Activated CD4-positive, alpha-beta memory T cell treated with anti-CD3 and anti-CD28 coated beads for 36 hours (primary cell): Measurements from ENCODE around the gene AGT. TPM values are rescaled to one million over a fixed set of nuclear protein-coding genes. Genes with fewer than 3 reads are reported as not detected.

Source experiments
- CTCF ChIA-PET: fragments of 350-600 bp; sonication (Branson Sonifier 250); formaldehyde crosslinking; loops from one replicate; lab custom pipeline; 2021; ENCODE audit warnings: antibody characterized with exemption, inconsistent platforms; lab: Charles Lee
- POLR2A ChIA-PET: fragments of 350-600 bp; sonication (Branson Sonifier 250); formaldehyde crosslinking; loops from one replicate; lab custom pipeline; 2021; ENCODE audit warnings: antibody characterized with exemption; lab: Charles Lee
- DNase-seq: peaks from one replicate; pipeline ENCODE4 v3.0.0-alpha.2; 2020
- H3K27ac Mint-ChIP-seq: one replicate; pipeline ENCODE4 v1.8.0; 2021; ENCODE audit warnings: mixed read lengths
- H3K27me3 Mint-ChIP-seq: one replicate; pipeline ENCODE4 v1.8.0; 2021; ENCODE audit warnings: mixed read lengths
- H3K36me3 Mint-ChIP-seq: one replicate; pipeline ENCODE4 v1.8.0; 2021; ENCODE audit warnings: mixed read lengths
- H3K4me1 Mint-ChIP-seq: one replicate; pipeline ENCODE4 v1.8.0; 2021; ENCODE audit warnings: low read depth, mixed read lengths
- H3K4me3 Mint-ChIP-seq: one replicate; pipeline ENCODE4 v1.8.0; 2021; ENCODE audit warnings: mild to moderate bottlenecking, mixed read lengths
- H3K9me3 Mint-ChIP-seq: one replicate; pipeline ENCODE4 v1.8.0; 2021; ENCODE audit warnings: mixed read lengths
- intact Hi-C: fragments of 100-400 bp; cut with micrococcal nuclease; formaldehyde crosslinking; loops from one replicate; pipeline ENCODE4 v1.15.1; 2023
- total RNA-seq, 2 experiments: library from RNA; stranded (reverse); gene quantifications; one replicate each; pipeline ENCODE4 v1.2.3, GENCODE V29; 2021

The AGT gene
- total RNA-seq, 2 experiments from 2014 or later: not detected

GRCh38 chr1:230693221-230693620, 20.7 kb downstream of the AGT start:
- Mint-ChIP-seq H3K4me1 (no peaks in the 10 kb centered on the region), H3K27ac (no peak overlapping the region), H3K9me3 (no peaks in the 10 kb centered on the region), H3K27me3 (no peaks in the 10 kb centered on the region), H3K4me3 (no peak overlapping the region), H3K36me3 (peaks cover 25% of the 10 kb centered on the region)
- no peak for DNase-seq
- CTCF ChIA-PET: no interaction called here
- intact Hi-C loops: no loop called here
- POLR2A ChIA-PET: no interaction called here

DNA sequence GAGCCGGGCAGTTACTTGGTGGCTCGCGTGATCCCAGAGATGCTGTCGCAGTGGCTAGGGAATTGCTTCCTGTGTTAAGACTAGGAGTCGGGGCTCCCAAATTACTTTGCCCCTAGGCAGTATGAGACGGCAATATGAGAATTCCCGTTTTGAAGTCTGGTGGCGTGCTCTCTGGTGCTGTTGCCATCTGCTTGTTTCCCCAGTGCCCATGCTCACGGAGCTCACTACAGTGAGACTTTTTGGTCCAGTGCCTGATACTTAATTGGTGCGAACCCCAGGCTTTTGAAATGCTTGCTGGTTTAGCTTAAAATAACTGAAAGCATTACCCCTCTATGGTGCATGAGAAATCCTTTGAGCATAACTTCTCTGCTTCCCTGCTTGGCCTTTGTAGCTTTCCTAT, 22.3 kb downstream of the AGT start:
- Mint-ChIP-seq H3K27ac (no peak overlapping the region), H3K36me3 (peaks cover 34% of the 10 kb centered on the region), H3K4me1 (no peaks in the 10 kb centered on the region), H3K27me3 (no peaks in the 10 kb centered on the region), H3K9me3 (no peaks in the 10 kb centered on the region), H3K4me3 (no peak overlapping the region)
- intact Hi-C loops: no loop called here
- ChIA-PET POLR2A (no interaction called here), CTCF (no interaction called here)
- DNase-seq: no peak

- no peak for DNase-seq
- Mint-ChIP-seq H3K4me3 (no peak overlapping the region), H3K36me3 (peaks cover 43% of the 10 kb centered on the region), H3K9me3 (no peaks in the 10 kb centered on the region), H3K27me3 (no peaks in the 10 kb centered on the region), H3K27ac (no peak overlapping the region), H3K4me1 (no peaks in the 10 kb centered on the region)
- CTCF ChIA-PET: no interaction called here
- intact Hi-C loops: no loop called here
- POLR2A ChIA-PET: no interaction called here
Observed at GRCh38 chr1:230690101-230690500, 23.8 kb downstream of the AGT start.

DNA sequence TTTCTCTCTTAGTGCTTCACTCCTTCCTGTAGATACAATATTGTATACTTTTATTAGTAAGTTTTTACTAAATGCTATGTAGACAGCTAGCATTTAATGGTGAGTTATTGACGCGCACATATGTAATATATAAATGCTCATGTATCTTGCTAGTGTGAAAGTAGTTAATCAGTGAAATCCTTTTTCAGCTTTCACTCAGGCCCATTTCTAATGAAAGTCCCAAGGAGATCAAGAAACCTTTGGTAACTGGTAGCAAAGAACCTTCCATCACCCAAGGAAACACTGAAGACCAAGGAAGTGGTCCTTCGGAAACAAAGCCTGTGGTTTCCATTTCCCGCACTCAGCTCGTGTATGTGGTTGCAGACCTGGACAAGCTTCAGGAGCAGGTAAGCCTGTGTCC, 27.2 kb downstream of the AGT start:
- H3K27ac Mint-ChIP-seq: no peak overlapping the region
- no peaks in the 10 kb centered on the region for H3K9me3 Mint-ChIP-seq
- ChIA-PET POLR2A (no interaction called here), CTCF (interaction anchor here (1.5 kb wide), 1 partner anchor 45 kb away, joined by 3 read pairs; no protein-coding TSS in a partner anchor)
- no peaks in the 10 kb centered on the region for H3K4me1 Mint-ChIP-seq
- H3K4me3 Mint-ChIP-seq: no peak overlapping the region
- intact Hi-C loops: no loop called here
- H3K27me3 Mint-ChIP-seq: no peaks in the 10 kb centered on the region
- peaks cover 42% of the 10 kb centered on the region for H3K36me3 Mint-ChIP-seq
- no peak for DNase-seq

DNA sequence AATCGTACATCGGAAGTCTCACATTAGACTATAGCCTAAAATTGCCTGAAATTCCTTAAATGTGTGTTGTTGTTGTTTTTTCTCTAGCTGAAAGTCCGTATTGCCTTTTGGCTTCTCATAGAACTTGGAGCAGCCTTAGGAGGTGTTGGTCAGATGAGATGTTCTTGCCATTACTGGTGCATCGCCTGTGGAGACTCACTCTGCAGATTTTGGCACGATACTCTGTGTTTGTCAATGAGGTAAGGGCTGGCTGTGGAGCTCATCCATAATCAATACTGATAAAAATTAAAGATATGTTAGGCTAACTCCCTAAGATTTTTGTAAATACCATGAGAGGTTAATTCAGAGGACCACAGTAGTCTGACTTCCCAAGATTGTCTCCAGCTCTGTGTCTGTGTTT, 28.9 kb downstream of the AGT start:
- Mint-ChIP-seq H3K27me3 (no peaks in the 10 kb centered on the region), H3K9me3 (no peaks in the 10 kb centered on the region), H3K27ac (no peak overlapping the region), H3K36me3 (peaks cover 41% of the 10 kb centered on the region), H3K4me1 (peaks cover 2% of the 10 kb centered on the region), H3K4me3 (no peak overlapping the region)
- POLR2A ChIA-PET: no interaction called here
- no peak for DNase-seq
- intact Hi-C loops: no loop called here
- CTCF ChIA-PET: no interaction called here

DNA sequence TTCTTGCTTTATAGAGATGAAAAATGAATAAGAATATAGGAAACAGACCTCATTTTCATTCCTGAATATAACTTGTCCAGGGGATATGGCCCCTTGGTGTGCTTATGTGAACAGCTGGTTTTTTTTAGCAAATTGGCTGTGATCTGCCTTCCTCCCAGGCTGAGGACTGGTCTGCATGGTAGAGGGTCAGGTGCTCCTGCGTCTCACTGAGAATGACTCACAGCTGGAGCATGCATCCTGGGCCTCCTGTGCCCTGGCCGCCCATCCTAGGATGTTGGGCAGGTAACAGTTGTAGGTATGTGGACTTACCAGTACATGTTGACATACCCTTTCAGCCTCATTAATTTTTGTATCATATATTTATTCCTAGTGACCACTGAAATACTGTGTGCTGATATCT, 29.8 kb downstream of the AGT start:
- peaks cover 42% of the 10 kb centered on the region for H3K36me3 Mint-ChIP-seq
- intact Hi-C loops: no loop called here
- H3K9me3 Mint-ChIP-seq: no peaks in the 10 kb centered on the region

DNA sequence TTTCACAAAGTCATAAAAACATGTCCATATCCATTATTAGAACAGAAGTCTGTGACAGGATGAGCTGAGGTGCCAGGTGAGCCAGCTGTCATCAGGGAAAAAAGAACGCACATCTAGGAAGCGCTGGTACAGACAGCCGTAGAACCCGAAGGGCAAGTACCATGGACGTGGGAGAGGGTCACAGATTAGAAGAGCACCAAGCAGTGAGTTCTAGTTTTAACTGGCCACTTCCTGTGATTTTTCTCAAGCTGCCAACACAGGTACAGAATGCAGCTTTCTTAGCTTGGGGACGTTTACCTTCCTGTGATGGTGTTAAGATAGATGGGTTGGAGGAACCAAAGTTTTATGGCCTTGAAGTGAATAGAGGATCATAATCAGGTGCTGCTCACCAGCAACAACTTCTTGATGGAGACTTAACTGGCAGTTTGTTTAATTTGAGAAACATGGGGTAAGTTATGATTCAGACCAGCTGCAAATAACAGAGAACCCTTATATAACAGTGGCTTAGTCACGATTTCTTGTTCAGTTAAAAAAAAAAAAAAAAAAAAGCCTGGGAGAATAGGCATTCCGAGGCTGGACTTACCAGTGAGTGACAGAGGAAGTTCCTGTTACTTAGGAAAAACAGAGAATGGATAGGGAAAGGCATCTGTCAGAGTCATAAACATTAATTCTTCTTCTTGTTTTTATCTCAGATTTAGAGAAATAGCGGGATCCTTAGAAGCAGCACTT, 30.9 kb downstream of the AGT start:
- Mint-ChIP-seq H3K4me1 (peaks cover 2% of the 10 kb centered on the region), H3K27ac (no peak overlapping the region), H3K9me3 (no peaks in the 10 kb centered on the region), H3K27me3 (no peaks in the 10 kb centered on the region), H3K36me3 (peaks cover 47% of the 10 kb centered on the region), H3K4me3 (no peak overlapping the region)
- POLR2A ChIA-PET: no interaction called here
- CTCF ChIA-PET: interaction anchor here (1.3 kb wide), 1 partner anchor 41 kb away, joined by 4 read pairs; the partner anchor contains the start of gene COG2
- DNase-seq: no peak
- intact Hi-C loops: no loop called here

More for the DNA sequence above, 29.8 kb downstream of the AGT start:
- no peak for DNase-seq
- H3K27ac Mint-ChIP-seq: no peak overlapping the region
- H3K4me3 Mint-ChIP-seq: no peak overlapping the region
- POLR2A ChIA-PET: no interaction called here
- H3K4me1 Mint-ChIP-seq: peaks cover 2% of the 10 kb centered on the region
- CTCF ChIA-PET: no interaction called here
- no peaks in the 10 kb centered on the region for H3K27me3 Mint-ChIP-seq

GRCh38 chr1:230682274-230682673, 31.6 kb downstream of the AGT start:
- CTCF ChIA-PET: interaction anchor here (1.3 kb wide), 1 partner anchor 40 kb away, joined by 4 read pairs; the partner anchor contains the start of gene COG2
- H3K9me3 Mint-ChIP-seq: no peaks in the 10 kb centered on the region
- intact Hi-C loops: no loop called here
- no peaks in the 10 kb centered on the region for H3K27me3 Mint-ChIP-seq
- no peak for DNase-seq
- peaks cover 47% of the 10 kb centered on the region for H3K36me3 Mint-ChIP-seq
- no peak overlapping the region for H3K27ac Mint-ChIP-seq
- peaks cover 2% of the 10 kb centered on the region for H3K4me1 Mint-ChIP-seq
- no peak overlapping the region for H3K4me3 Mint-ChIP-seq
- POLR2A ChIA-PET: interaction anchor here (0.6 kb wide), 1 partner anchor 139 kb away, joined by 3 read pairs; no protein-coding TSS in a partner anchor

DNA sequence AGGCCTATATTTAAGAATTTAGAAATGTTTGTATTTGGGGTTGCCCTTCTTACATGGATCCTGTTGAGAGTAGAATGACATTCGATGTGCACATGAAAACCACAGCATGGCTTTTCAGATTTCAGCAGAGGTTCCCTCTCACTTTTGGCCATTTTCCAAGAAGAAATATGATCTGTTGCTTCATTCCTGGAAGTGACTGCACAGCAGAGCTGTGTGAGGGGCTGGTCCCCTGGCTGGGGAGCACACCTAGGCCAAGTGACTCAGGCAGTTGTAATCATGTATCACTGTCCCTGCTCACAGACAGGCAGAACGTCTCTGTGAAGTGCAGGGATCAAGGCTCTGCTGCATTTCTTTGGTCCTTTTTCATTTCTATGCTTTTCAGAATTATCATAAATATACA, 32.3 kb downstream of the AGT start:
- DNase-seq: no peak
- POLR2A ChIA-PET: interaction anchor here (0.6 kb wide), 1 partner anchor 138 kb away, joined by 3 read pairs; no protein-coding TSS in a partner anchor
- CTCF ChIA-PET: no interaction called here
- Mint-ChIP-seq H3K27ac (no peak overlapping the region), H3K36me3 (peaks cover 41% of the 10 kb centered on the region), H3K4me1 (peaks cover 2% of the 10 kb centered on the region), H3K27me3 (no peaks in the 10 kb centered on the region), H3K4me3 (no peak overlapping the region), H3K9me3 (no peaks in the 10 kb centered on the region)
- intact Hi-C loops: no loop called here

DNA sequence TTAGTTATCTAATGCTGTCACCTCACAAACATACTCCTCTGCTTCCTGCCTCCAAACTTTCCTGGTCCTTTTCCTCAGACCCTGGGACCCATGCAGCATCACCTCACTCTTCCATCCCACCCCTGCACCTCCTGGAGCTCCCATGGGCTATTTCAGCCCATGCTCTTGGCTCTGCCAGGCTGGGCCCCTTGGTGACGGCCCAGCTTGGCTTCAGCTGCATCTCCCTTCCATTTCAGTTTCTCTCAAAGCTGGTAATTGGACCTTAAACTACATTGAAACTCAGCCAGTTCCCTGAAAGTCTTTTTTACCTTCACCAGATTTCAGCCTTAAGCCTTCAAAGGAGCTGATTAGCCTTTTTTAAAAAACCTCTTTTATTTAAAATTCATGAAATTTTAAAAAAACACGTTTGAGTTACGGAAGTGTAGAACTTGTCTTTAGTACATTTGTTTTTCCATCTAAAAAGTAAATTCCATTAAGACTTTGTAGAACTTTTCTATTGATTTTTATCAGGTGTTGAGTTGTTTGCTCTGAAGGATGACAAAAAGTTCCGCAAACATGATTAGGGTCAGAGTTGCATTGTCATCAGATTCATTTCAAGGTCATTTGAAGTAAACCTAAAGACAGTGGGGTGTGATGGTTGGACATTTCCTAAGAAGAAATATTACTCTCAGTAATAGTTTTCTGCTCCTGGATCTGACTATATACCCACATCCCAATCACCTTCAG, 33.5 kb downstream of the AGT start:
- POLR2A ChIA-PET: no interaction called here
- no peak overlapping the region for H3K27ac Mint-ChIP-seq
- H3K27me3 Mint-ChIP-seq: no peaks in the 10 kb centered on the region
- H3K36me3 Mint-ChIP-seq: peaks cover 40% of the 10 kb centered on the region
- H3K4me3 Mint-ChIP-seq: no peak overlapping the region
- CTCF ChIA-PET: no interaction called here
- H3K4me1 Mint-ChIP-seq: peaks cover 2% of the 10 kb centered on the region
- intact Hi-C loops: no loop called here
- H3K9me3 Mint-ChIP-seq: no peaks in the 10 kb centered on the region
- DNase-seq: no peak

GRCh38 chr1:230679825-230680224, 34.1 kb downstream of the AGT start:
- no peak for DNase-seq
- H3K27me3 Mint-ChIP-seq: no peaks in the 10 kb centered on the region
- intact Hi-C loops: no loop called here
- POLR2A ChIA-PET: no interaction called here
- H3K4me3 Mint-ChIP-seq: no peak overlapping the region
- peaks cover 2% of the 10 kb centered on the region for H3K4me1 Mint-ChIP-seq
- H3K27ac Mint-ChIP-seq: no peak overlapping the region
- peaks cover 38% of the 10 kb centered on the region for H3K36me3 Mint-ChIP-seq
- CTCF ChIA-PET: no interaction called here
- H3K9me3 Mint-ChIP-seq: no peaks in the 10 kb centered on the region

DNA sequence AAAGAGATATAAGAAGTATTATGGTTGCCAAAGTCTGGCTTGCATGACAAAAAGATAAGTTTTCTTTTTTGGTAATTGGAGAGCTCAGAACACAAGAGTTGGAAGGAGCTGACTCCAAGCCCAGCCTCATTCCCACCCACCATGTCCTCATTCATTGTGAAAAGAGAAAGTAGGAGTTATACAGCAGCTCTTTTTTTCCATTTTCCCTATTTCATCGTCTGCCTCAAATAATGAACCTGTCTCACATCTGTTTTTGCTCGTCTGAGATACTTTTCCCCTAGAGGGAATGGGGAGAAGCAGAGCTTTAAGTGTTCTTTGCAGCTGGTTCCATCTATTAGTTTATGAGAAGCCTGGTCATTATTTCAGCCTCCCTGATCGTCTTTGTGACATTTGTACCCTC, 34.7 kb downstream of the AGT start:
- H3K4me1 Mint-ChIP-seq: peaks cover 2% of the 10 kb centered on the region
- no peaks in the 10 kb centered on the region for H3K27me3 Mint-ChIP-seq
- ChIA-PET CTCF (no interaction called here), POLR2A (no interaction called here)
- DNase-seq: no peak
- H3K9me3 Mint-ChIP-seq: no peaks in the 10 kb centered on the region
- peaks cover 38% of the 10 kb centered on the region for H3K36me3 Mint-ChIP-seq
- no peak overlapping the region for H3K27ac Mint-ChIP-seq
- intact Hi-C loops: no loop called here
- H3K4me3 Mint-ChIP-seq: no peak overlapping the region
